Middle frontal gyrus (tissue), 1 donor: ENCODE results near the gene GNG3.
"Not testable (repeated sequence)": the region's sequence is repeated elsewhere in the genome, so short reads cannot be mapped to it uniquely, and the experiment has no call there.

Source experiments
- DNase-seq: peaks from one replicate; pipeline ENCODE4 v3.0.0-alpha.2; 2015; ENCODE audit warnings: low spot score; ENCODE audit errors: extremely low spot score

Gene GNG3

DNA sequence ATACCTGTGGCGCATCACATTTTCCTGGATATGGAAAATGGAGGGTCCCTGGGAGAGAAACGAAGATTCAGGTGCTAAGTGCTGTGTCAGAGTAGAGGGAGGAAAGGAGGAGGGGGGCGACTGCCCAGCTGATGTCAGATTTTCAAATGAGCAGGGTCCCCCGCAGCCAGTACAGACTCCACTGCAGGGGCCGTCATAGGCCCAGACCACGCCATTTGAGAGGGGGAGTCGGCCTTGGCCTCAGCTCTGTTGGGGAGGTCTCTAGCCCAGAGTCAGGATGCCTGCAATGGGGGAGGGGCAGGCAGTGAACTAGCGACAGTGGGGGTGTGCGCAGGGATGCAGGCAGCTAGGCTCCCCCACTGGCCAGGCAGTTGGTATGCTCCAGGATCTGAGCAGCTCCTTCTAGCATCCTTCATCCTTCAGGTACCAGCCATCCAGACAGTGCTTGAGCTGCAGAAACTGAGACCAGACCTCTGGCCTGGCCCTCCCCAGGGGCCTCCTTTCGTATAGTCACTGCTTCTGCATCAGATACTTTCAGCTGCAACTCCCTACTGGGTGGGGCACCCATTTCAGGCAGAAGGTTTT, at the start of gene GNG3, which contains the start of gene BSCL2:
Gene GNG3, plus strand, starts transcription at position 400 of the 585 bp plus-strand sequence. CDS start 620 bp downstream, outside the sequence.
Gene BSCL2, minus strand, starts transcription at position 148 of the 585 bp plus-strand sequence. CDS start 229 bp downstream, outside the sequence.
- peak; percentile 81 for DNase-seq

DNA sequence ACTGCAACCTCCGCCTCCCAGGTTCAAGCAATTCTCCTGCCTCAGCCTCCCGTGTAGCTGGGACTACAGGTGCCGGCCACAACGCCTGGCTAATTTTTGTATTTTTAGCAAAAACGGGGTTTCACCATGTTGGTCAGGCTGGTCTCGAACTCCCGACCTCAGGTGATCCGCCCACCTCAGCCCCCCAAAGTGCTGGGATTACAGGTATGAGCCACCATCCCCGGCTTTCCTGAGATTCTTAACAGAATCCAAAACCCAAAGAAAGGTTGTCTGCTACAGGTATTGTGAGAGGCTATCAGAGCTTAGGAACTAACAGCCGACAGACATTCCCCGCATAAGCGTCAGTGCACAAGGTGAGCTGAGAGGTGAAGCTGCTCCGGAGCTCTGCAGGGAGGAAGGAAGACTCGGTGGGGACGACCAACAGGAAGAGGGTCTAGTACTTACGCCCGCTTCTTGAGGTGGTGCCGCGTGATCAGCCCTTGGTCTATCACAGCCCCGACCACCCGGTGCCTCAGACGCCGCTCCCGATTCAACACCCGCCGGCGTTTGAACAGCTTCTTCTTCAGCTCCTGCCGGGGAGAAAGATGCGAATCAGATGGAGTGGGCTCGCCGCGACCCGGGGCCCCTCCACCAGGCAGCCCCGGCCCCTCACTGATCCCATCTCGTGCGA, 42.9 kb upstream of the GNG3 start:
- DNase-seq: no peak

DNA sequence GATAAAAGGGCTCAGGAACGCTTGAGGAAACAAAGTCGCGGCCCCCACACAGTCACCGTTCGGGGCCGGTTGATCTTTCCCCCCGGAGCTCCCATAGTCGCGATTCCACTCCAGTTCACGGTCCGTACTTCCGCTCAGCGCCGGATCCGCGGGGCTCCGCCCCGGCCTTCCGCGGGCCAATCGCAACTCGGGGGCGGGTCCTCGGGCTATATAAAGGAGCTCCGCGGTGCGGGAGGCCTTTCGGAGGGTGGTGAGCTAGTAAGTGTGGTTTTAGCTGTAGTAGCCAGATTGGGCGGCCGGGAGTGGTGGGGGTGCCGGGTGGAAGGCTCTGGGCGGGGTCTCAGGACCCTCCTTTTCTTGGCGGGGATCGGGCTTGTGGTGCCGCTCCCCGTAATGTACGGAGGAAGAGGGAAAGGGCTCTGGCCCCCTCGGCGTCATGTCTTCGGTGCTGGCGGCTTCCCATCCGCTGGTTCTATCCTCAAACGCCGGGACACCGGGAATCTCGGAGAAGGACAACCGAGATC, 42.3 kb upstream of the GNG3 start, which contains the start of the genes C11orf98 and CSKMT:
Gene C11orf98, minus strand, starts transcription at position 136 of the 524 bp plus-strand sequence. Its CDS starts 41 bp downstream, at position 95.
Gene CSKMT, plus strand, starts transcription at position 238 of the 524 bp plus-strand sequence. CDS start 568 bp downstream, outside the sequence.
- DNase-seq: peak; percentile 93

DNA sequence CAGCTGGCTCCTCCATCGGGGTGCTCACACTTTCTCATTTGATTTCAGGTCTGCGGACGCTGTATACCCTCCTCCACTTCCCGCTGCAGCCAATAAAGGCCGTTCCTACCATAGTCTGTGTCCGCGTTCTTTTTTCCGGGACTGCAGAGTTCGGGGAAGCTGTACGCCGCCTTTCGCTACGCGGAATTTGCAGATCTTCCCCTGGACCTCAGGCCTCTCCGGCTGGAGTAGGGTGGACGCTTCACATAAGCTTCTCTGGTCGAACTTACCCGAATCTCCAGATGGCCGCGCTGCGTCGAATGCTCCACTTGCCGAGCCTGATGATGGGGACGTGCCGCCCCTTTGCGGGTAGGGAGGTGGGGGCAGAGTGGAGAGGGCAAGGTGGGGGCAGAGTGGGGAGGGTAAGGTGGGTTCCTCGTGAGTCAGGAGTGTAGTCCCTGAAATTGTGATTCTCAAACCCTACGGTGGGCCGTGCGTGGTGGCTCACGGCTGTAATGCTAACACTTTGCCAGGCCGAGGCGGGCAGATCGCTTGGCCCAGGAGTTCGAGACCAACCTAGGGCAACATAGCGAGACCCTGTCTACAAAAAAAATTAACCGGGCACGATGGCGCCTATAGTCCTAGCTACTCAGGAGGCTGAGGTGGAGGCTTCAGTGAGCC, 41.7 kb upstream of the GNG3 start:
- no peak for DNase-seq

DNA sequence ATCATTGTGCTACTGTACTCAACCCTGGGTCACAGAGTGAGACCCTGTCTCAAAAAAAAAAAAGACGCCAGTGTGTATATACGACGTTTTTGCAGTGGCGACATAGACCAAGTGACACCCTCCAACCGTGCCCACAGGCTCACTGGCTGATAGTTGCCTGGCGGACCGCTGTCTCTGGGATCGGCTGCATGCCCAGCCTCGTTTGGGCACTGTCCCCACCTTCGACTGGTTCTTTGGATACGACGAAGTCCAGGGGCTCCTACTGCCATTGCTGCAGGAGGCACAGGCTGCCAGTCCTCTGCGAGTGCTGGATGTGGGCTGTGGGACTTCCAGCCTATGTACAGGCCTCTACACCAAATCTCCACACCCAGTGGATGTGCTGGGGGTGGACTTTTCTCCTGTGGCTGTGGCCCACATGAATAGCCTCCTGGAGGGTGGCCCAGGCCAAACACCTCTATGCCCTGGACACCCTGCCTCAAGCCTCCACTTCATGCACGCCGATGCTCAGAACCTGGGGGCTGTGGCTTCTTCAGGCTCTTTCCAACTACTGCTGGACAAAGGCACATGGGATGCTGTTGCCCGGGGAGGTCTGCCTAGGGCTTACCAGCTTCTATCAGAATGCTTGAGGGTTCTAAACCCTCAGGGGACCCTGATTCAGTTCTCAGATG, 41.1 kb upstream of the GNG3 start:
- no peak for DNase-seq

DNA sequence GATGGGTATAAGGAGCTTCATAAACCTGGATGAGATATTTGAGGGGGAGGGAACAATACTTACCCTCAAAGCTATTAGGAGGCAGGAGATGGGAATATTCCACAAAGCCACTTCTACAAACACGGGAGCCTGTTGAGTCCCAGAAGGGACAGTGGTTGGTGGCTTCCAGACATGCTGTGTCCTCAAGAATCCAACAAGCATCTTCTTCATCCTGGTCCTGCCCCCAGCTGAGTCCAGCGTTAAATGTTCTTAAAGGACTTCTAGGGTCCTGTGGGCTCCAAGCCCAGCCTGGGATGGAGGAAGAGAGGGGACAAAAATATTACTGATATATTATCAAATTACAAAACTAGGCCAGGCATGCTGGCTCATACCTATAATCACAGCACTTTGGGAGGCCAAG, 40.0 kb upstream of the GNG3 start:
- no peak for DNase-seq

DNA sequence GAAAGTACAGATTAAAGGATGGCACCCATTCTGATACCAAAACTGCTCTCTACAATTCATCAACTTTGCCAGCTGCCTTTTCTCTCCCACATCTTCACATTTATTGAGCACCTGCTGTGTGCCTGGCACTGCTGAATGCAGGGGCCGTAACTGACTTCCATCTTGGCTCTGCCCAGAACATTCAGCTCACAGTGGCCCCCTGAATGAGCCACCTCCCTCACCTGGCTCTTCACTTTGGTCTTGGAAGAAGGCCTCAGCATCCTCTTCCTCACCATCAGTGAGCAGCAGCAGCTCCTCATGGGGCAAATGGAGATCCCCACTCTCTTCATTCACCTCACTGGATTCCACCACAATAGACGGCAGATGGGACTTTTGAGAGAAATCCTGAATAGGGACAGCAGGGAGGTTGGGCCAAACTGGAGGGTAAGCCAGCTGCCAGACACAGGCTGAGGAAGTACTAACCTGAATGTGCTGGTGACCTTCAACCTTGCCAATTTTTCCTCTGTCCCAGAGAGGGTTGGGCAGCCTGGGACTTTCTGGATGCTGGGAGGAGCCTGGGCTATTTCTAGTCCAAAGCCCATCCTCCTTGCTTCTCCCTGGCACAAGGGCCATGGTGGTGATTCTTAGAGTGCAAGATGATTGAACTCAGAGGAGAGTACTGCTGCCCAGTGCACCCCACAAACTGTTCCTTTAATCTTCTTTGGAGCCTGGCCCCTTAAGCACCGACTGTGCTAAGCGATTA, 37.9 kb upstream of the GNG3 start:
- no peak for DNase-seq

DNA sequence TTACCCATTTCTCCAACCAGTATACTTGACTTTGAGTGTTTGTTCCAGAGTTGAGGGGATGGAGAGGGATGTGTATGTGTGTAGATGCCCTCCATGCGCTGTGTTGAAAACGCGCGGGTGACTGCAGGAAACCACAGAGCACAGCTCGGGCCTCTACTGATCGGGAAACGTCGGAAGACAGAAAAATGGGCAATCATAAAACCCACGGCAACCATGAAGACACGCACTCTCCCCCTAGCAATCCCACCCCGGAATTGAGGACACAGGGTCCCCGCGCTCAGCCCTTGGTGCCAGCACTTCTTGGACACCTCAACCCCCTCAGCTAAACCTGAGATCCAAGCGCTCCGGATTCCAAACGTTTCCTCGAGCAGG, 36.3 kb upstream of the GNG3 start:
- DNase-seq: no peak

DNA sequence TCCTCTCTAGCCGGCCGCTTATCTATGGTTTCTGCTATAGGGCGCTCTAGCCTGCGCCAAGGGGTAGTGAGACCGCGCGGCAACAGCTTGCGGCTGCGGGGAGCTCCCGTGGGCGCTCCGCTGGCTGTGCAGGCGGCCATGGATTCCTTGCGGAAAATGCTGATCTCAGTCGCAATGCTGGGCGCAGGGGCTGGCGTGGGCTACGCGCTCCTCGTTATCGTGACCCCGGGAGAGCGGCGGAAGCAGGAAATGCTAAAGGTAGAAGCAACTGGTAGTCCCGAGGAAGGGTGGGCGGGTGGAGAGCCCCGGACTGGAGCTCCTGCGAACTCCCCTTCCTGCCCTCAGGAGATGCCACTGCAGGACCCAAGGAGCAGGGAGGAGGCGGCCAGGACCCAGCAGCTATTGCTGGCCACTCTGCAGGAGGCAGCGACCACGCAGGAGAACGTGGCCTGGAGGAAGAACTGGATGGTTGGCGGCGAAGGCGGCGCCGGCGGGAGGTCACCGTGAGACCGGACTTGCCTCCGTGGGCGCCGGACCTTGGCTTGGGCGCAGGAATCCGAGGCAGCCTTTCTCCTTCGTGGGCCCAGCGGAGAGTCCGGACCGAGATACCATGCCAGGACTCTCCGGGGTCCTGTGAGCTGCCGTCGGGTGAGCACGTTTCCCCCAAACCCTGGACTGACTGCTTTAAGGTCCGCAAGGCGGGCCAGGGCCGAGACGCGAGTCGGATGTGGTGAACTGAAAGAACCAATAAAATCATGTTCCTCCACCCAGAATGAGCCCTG, 35.7 kb upstream of the GNG3 start, which contains the start of the genes LBHD1 and UQCC3:
Gene LBHD1, minus strand, starts transcription at position 660 of the 782 bp plus-strand sequence. CDS start 2,236 bp downstream, outside the sequence.
Gene UQCC3, plus strand, starts transcription at position 66 of the 782 bp plus-strand sequence. Its CDS starts 73 bp downstream, at position 139.
- DNase-seq: peak; percentile 75

DNA sequence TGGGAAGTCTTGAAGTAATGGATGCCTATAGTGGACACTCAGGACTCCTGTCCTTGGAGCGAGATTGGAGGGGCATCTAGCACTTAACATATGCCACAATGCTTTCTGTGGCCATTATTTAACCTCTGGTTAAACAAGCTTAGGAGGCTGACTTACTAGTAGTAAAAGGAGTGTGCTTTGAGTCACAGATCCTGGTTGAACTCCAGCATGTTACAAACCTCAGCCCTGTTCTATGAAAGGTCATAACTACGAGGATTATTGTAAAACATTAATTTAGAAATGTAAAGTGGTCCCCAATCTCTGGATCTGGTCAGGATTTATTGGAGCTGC, 34.3 kb upstream of the GNG3 start:
- DNase-seq: no peak

DNA sequence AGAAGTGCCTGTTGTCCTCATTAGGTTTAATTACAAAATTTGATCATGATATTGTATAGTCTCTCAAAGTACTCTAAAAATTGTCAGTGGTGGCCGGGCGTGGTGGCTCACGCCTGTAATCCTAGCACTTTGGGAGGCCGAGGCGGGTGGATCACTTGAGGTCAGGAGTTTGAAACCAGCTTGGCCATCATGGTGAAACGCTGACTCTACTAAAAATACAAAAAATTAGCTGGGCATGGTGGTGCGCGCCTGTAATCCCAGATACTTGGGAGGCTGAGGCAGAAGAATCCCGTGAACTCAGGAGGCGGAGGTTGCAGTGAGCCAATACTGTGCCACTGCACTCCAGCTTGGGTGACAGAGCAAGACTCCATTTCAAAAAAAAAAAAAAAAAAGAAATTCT, 32.1 kb upstream of the GNG3 start:
- not testable (repeated sequence) for DNase-seq

DNA sequence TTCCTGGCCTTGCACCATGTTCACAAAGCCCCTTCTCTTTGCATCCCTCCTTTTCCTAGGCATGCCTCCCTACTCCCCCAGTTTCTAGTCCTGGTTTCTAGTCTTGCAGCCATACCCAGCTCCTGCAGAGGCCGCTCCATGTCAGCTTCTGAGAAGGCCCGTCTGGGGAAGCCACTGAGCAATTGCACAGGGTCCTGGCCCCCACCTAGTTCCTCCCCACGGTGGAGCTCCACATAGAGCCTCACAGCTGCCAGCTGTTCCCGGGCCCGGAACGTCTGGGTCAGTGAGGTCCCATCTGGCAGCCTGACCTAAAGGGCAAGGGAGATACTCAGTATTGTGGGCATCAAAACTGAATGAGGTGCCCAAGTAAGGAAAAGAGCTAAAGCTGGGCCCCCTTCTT, 30.8 kb upstream of the GNG3 start:
- no peak for DNase-seq

DNA sequence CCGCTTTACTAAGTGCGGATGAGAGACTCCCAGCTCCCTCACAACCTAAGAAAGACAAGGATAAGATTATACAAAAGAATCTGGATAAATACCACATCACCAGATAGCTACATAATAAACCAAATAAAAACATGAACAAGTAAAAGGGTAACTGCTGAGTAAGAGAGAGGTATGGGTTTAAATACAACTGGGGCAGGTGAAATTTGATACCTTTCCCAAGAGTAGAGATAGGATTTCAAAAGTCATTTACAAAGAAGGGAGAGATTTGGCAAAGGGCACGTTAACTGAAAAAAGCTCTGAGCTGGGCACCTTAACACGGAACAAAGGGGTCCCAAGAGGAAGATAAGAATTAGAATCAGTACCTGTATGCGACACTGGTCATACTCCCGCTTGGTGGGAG, 30.3 kb upstream of the GNG3 start:
- DNase-seq: no peak

DNA sequence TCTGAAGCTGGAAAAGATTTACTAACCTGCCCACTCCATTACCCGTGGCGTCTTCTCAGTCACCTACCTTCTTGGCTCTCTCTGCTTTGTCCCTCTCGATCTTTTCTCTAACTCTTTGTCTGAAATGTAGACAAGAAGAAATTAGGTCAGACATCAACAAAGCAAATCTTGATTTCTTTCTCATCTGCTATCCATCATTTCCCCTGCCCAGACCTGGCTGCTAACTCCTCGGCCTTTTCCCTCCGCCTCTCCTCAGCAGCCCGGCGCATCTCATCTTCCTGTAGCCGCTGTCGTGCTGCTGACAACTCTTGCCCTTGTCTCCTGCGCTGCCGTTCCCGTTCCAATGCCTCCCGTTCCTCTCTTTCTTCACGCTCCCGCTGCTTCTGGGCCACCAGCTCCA, 29.8 kb upstream of the GNG3 start:
- no peak for DNase-seq

DNA sequence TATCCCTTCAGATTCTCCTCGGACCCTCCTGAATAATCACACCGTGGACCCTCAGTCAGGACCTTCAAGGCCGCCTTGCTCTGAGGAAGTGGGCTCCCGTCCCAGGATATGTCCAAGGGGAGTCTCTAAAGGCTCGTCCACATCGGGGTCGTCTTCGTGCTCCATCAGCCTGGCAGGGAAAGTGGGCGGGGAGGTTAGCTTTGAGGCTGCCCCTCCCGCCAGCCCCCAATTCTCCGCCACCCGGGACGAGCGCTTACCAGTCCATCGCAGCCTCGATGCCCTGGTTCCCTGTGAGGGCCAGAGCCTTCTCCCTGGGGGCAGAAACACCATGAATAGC, 29.1 kb upstream of the GNG3 start:
- DNase-seq: no peak

DNA sequence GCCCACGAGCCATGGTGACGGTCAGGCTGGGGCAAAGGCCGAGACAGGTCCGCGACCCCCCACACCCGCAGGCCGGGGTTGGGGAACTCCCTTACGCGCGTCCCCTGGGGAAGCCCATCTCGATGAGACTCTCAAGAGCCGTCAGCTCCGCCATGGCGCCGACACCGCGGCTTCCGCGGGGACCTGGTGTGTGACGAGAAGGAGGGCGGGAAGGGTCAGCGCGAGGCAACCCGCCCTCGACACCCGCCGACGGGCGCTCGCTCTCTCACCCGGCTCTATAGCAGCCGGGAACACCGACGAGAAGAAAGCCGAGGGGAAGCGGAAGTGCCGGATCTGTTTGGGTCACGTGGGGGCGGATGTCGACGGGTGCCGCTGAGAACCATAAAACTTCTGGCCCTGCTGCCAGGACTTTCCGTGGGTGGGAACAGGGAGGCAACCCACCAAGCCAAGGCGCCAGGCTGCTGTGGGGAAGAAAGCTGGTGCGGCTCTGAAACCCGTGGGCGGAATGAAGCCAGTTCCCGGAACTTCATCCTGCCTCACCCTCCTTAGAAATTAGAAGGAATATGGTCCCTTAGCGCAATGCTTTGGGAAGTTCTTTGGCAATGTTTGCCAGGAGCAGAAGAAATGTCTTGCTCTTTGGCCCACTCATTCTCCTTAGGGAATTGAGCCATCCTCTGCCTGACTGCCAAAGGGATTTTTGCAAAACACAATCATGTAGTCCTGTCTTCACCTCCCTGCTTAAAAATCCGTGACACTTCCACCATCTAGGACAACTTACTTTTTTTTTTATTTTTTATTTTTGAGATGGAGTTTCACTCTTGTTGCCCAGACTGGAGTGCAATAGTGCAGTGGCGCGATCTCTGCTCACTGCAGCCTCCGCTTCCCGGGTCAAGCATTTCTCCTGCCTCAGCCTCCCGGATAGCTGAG, 28.4 kb upstream of the GNG3 start, which contains the start of gene UBXN1:
Gene UBXN1, minus strand, starts transcription at position 304 of the 927 bp plus-strand sequence. Its CDS starts 150 bp downstream, at position 154.
- DNase-seq: peak; percentile 77

DNA sequence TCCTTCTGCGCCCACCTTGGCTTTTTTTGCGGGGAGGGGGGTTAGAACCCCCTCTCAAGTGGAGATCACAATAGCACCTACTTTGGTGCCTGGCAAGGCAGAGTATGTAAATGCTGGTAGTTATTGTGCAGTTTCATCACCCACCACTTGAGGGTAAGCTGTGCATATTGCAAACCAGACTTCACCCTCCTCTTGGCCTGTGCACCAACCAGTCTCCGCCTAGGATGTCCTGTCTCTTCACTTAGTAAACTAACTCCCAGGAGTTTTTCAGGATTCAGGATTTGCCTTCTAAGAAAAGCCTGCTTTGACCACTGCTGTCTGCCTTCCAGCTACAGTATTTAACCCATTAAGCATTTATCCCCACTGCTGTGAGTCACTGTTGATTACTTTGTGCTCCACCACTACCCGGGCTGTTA, 26.6 kb upstream of the GNG3 start:
- no peak for DNase-seq

DNA sequence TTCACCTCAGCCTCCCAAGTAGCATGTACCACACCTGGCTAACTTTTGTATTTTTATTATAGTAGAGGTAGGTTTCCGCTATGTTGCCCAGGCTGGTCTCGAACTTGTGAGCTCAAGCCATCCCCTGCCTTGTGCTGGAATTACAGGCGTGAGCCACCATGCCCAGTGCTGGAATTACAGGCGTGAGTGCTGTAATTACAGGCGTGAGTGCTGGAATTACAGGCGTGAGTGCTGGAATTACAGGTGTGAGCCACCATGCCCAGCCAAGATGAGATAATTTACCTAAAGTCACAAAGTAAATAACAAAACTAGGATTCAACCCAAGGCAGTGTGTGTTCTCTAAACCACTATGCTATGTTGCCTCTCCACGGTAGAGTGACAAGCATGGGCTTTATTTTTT, 25.0 kb upstream of the GNG3 start:
- DNase-seq: no peak
